K562 (cell line): ENCODE data around the gene BHLHE40. TPM values are rescaled to one million over a fixed set of nuclear protein-coding genes. Genes with fewer than 3 reads are reported as not detected.

ENCODE experiments used
- BRD9 ChIP-seq: fragments of 450-650 bp; IDR thresholded peaks from 2 replicates; pipeline ENCODE4 v1.6.1; 2018; ENCODE audit warnings: low read depth; ENCODE audit not compliant: partially characterized antibody
- ZNF699 ChIP-seq: fragments of 250-450 bp; sonication (Bioruptor Pico); IDR thresholded peaks from 2 replicates; pipeline ENCODE4 v1.8.0; 2021; ENCODE audit warnings: mild to moderate bottlenecking, moderate library complexity; ENCODE audit not compliant: insufficient replicate concordance
- polyA plus RNA-seq, 8 experiments: library from polyadenylated mRNA; depleted of rRNA in 4 of 8; stranded (reverse) in 5 of 8; unstranded in 3 of 8; fragments of >200 nt; fragmentation: Nextera tagmentation in 2 of 8; fragmentation: Illumina TruSeq in 1 of 8; extraction: Ambion mirVana in 2 of 8; extraction: Trizol in 1 of 8; gene quantifications; 2 replicates each; pipeline versions ENCODE4 v1.2.1 to v1.2.3, GENCODE V29; 2011 to 2014; ENCODE audit warnings: inconsistent platforms in 1 of 8, missing spikeins in 1 of 8
- total RNA-seq, 7 experiments: library from RNA; depleted of rRNA in 6 of 7; stranded (reverse); fragments of >200 nt in 6 of 7; fragmentation: Illumina TruSeq in 2 of 7; extraction: Trizol in 2 of 7; gene quantifications; 2 replicates each; pipeline versions ENCODE4 v1.2.1 to v1.2.3, GENCODE V29; 2011 to 2021; ENCODE audit warnings: low replicate concordance in 1 of 7
- TF ChIP-seq, protein P1 (sequence below): fragments of 250-450 bp; sonication (Bioruptor Pico); IDR thresholded peaks from 2 replicates; pipeline ENCODE4 v1.9.0; 2021; ENCODE audit warnings: mild to moderate bottlenecking, inconsistent platforms
- TF ChIP-seq, protein P2 (sequence below): fragments of 450-650 bp; IDR thresholded peaks from 2 replicates; pipeline ENCODE4 v1.6.1; 2016; ENCODE audit warnings: mild to moderate bottlenecking, moderate library complexity
- TF ChIP-seq, protein P3 (sequence below): fragments of 250-450 bp; sonication (Bioruptor Pico); IDR thresholded peaks from 2 replicates; pipeline ENCODE4 v1.8.0; 2021; ENCODE audit warnings: mild to moderate bottlenecking, moderate library complexity

Gene BHLHE40
- total and polyA plus RNA-seq, 9 of the 15 experiments (the other 6 are each of a cell fraction or from before 2014, with no cell fraction given) = 12.0 to 83.9 (median 31.4) TPM

DNA sequence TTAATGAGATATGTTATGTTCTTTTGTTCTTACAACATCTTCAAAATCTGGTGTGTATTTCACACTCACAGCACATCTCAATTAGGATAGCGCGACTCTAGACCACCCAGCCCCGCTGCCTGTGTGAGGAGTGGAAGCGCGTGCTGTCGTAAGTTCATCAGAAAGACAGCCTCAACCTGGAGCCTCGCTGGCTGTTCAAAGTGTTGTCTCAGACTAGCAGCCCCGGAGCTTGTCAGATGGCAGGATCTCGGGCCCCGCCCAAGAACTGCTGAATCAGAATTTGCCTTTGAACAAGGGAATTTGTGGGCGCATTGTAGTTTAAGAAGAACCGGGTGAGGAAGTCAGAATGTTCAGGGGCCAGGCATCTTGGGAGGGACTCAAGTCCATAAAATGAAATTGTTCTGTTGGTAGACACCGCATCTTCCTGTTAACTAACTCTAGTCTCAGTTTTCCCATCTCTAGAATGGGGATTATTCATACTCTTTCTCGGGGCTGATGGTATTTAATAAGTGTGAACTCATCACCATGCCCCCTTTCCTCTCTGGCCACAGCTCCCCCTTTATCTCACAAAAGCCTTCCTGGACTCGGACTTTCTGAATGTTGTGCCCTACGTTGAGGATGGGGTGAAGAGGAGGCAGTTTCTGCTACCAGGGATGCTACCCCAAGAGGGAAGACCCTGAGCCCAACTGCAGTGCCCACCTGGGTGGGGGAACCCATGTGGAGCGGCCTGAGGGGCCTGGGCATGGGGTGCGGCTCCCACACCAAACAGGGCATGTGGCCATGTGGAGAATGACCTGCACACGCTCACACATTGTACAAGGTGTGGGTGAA, 40.4 kb downstream of the BHLHE40 start (continued):
- TF ChIP-seq, protein P1, sequence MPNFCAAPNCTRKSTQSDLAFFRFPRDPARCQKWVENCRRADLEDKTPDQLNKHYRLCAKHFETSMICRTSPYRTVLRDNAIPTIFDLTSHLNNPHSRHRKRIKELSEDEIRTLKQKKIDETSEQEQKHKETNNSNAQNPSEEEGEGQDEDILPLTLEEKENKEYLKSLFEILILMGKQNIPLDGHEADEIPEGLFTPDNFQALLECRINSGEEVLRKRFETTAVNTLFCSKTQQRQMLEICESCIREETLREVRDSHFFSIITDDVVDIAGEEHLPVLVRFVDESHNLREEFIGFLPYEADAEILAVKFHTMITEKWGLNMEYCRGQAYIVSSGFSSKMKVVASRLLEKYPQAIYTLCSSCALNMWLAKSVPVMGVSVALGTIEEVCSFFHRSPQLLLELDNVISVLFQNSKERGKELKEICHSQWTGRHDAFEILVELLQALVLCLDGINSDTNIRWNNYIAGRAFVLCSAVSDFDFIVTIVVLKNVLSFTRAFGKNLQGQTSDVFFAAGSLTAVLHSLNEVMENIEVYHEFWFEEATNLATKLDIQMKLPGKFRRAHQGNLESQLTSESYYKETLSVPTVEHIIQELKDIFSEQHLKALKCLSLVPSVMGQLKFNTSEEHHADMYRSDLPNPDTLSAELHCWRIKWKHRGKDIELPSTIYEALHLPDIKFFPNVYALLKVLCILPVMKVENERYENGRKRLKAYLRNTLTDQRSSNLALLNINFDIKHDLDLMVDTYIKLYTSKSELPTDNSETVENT (CRISPR knock-in tag) = no peak
- TF ChIP-seq, protein P2, sequence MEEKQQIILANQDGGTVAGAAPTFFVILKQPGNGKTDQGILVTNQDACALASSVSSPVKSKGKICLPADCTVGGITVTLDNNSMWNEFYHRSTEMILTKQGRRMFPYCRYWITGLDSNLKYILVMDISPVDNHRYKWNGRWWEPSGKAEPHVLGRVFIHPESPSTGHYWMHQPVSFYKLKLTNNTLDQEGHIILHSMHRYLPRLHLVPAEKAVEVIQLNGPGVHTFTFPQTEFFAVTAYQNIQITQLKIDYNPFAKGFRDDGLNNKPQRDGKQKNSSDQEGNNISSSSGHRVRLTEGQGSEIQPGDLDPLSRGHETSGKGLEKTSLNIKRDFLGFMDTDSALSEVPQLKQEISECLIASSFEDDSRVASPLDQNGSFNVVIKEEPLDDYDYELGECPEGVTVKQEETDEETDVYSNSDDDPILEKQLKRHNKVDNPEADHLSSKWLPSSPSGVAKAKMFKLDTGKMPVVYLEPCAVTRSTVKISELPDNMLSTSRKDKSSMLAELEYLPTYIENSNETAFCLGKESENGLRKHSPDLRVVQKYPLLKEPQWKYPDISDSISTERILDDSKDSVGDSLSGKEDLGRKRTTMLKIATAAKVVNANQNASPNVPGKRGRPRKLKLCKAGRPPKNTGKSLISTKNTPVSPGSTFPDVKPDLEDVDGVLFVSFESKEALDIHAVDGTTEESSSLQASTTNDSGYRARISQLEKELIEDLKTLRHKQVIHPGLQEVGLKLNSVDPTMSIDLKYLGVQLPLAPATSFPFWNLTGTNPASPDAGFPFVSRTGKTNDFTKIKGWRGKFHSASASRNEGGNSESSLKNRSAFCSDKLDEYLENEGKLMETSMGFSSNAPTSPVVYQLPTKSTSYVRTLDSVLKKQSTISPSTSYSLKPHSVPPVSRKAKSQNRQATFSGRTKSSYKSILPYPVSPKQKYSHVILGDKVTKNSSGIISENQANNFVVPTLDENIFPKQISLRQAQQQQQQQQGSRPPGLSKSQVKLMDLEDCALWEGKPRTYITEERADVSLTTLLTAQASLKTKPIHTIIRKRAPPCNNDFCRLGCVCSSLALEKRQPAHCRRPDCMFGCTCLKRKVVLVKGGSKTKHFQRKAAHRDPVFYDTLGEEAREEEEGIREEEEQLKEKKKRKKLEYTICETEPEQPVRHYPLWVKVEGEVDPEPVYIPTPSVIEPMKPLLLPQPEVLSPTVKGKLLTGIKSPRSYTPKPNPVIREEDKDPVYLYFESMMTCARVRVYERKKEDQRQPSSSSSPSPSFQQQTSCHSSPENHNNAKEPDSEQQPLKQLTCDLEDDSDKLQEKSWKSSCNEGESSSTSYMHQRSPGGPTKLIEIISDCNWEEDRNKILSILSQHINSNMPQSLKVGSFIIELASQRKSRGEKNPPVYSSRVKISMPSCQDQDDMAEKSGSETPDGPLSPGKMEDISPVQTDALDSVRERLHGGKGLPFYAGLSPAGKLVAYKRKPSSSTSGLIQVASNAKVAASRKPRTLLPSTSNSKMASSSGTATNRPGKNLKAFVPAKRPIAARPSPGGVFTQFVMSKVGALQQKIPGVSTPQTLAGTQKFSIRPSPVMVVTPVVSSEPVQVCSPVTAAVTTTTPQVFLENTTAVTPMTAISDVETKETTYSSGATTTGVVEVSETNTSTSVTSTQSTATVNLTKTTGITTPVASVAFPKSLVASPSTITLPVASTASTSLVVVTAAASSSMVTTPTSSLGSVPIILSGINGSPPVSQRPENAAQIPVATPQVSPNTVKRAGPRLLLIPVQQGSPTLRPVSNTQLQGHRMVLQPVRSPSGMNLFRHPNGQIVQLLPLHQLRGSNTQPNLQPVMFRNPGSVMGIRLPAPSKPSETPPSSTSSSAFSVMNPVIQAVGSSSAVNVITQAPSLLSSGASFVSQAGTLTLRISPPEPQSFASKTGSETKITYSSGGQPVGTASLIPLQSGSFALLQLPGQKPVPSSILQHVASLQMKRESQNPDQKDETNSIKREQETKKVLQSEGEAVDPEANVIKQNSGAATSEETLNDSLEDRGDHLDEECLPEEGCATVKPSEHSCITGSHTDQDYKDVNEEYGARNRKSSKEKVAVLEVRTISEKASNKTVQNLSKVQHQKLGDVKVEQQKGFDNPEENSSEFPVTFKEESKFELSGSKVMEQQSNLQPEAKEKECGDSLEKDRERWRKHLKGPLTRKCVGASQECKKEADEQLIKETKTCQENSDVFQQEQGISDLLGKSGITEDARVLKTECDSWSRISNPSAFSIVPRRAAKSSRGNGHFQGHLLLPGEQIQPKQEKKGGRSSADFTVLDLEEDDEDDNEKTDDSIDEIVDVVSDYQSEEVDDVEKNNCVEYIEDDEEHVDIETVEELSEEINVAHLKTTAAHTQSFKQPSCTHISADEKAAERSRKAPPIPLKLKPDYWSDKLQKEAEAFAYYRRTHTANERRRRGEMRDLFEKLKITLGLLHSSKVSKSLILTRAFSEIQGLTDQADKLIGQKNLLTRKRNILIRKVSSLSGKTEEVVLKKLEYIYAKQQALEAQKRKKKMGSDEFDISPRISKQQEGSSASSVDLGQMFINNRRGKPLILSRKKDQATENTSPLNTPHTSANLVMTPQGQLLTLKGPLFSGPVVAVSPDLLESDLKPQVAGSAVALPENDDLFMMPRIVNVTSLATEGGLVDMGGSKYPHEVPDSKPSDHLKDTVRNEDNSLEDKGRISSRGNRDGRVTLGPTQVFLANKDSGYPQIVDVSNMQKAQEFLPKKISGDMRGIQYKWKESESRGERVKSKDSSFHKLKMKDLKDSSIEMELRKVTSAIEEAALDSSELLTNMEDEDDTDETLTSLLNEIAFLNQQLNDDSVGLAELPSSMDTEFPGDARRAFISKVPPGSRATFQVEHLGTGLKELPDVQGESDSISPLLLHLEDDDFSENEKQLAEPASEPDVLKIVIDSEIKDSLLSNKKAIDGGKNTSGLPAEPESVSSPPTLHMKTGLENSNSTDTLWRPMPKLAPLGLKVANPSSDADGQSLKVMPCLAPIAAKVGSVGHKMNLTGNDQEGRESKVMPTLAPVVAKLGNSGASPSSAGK = no peak
- TF ChIP-seq BRD9 (peak; percentile 92), ZNF699 (CRISPR knock-in tag) (no peak)
- TF ChIP-seq, protein P3, sequence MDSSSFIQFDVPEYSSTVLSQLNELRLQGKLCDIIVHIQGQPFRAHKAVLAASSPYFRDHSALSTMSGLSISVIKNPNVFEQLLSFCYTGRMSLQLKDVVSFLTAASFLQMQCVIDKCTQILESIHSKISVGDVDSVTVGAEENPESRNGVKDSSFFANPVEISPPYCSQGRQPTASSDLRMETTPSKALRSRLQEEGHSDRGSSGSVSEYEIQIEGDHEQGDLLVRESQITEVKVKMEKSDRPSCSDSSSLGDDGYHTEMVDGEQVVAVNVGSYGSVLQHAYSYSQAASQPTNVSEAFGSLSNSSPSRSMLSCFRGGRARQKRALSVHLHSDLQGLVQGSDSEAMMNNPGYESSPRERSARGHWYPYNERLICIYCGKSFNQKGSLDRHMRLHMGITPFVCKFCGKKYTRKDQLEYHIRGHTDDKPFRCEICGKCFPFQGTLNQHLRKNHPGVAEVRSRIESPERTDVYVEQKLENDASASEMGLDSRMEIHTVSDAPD (CRISPR knock-in tag) = no peak
